GM23338 (cell line): Measurements from ENCODE around the gene RLF. TPM values are rescaled to one million over a fixed set of nuclear protein-coding genes. Genes with fewer than 3 reads are reported as not detected.

Experiments used
- CREB1 ChIP-seq: fragments of 250-450 bp; sonication (Bioruptor Pico); IDR thresholded peaks from 2 replicates; pipeline ENCODE4 v1.5.0; 2020; ENCODE audit warnings: low read depth, mild to moderate bottlenecking, moderate library complexity
- CTCF ChIP-seq, 2 experiments: fragments of 200-600 bp in 1 of 2; sonication (generic) in 1 of 2; conservative IDR thresholded peaks; 2 replicates each; pipeline versions ENCODE4 v1.5.1 to v1.6.1; 2016 to 2017; ENCODE audit warnings: antibody characterized with exemption in 2 of 2, low read depth in 2 of 2, mild to moderate bottlenecking in 2 of 2, moderate library complexity in 1 of 2
- EZH2 ChIP-seq: fragments of 200-600 bp; sonication (generic); IDR thresholded peaks from one replicate; pipeline ENCODE4 v1.8.0; 2017; ENCODE audit warnings: antibody characterized with exemption, mild to moderate bottlenecking, low read depth; ENCODE audit not compliant: unreplicated experiment
- EZH2phosphoT487 ChIP-seq: fragments of 200-600 bp; sonication (generic); IDR thresholded peaks from one replicate; pipeline ENCODE4 v1.8.1; 2018; ENCODE audit warnings: antibody characterized with exemption; ENCODE audit not compliant: unreplicated experiment
- JUNB ChIP-seq: IDR thresholded peaks from one replicate; pipeline ENCODE4 v1.6.1; 2016; ENCODE audit warnings: antibody characterized with exemption; ENCODE audit not compliant: unreplicated experiment
- NANOG ChIP-seq: IDR thresholded peaks from 2 replicates; pipeline ENCODE4 v1.6.1; 2016; ENCODE audit warnings: antibody characterized with exemption, borderline replicate concordance
- POLR2AphosphoS5 ChIP-seq: IDR thresholded peaks from 2 replicates; pipeline ENCODE4 v1.6.1; 2016; ENCODE audit warnings: antibody characterized with exemption, low read depth
- ZNF331 ChIP-seq: fragments of 250-450 bp; sonication (Bioruptor Pico); IDR thresholded peaks from 2 replicates; pipeline ENCODE4 v1.5.0; 2020; ENCODE audit warnings: low read depth, mild to moderate bottlenecking, moderate library complexity
- polyA plus RNA-seq: library from polyadenylated mRNA; unstranded; fragments of >200 nt; fragmentation: Nextera tagmentation; extraction: Ambion mirVana; gene quantifications from 2 replicates; pipeline ENCODE4 v1.2.1, GENCODE V29; 2016
- total RNA-seq: library from RNA; depleted of rRNA; stranded (reverse); fragments of >200 nt; shearing (Covaris generic); gene quantifications from 2 replicates; pipeline ENCODE4 v1.2.3, GENCODE V29; 2014
- TF ChIP-seq, protein P1 (sequence below): fragments of 250-450 bp; sonication (Bioruptor Pico); IDR thresholded peaks from 2 replicates; pipeline ENCODE4 v1.5.0; 2020; ENCODE audit warnings: mild to moderate bottlenecking, moderate library complexity

Gene RLF
- total and polyA plus RNA-seq, 2 experiments from 2014 or later = 6.6 to 21.1 TPM

GRCh38 chr1:40272653-40273213 is 111.5 kb downstream of the RLF start (continued):
- TF ChIP-seq, protein P1, sequence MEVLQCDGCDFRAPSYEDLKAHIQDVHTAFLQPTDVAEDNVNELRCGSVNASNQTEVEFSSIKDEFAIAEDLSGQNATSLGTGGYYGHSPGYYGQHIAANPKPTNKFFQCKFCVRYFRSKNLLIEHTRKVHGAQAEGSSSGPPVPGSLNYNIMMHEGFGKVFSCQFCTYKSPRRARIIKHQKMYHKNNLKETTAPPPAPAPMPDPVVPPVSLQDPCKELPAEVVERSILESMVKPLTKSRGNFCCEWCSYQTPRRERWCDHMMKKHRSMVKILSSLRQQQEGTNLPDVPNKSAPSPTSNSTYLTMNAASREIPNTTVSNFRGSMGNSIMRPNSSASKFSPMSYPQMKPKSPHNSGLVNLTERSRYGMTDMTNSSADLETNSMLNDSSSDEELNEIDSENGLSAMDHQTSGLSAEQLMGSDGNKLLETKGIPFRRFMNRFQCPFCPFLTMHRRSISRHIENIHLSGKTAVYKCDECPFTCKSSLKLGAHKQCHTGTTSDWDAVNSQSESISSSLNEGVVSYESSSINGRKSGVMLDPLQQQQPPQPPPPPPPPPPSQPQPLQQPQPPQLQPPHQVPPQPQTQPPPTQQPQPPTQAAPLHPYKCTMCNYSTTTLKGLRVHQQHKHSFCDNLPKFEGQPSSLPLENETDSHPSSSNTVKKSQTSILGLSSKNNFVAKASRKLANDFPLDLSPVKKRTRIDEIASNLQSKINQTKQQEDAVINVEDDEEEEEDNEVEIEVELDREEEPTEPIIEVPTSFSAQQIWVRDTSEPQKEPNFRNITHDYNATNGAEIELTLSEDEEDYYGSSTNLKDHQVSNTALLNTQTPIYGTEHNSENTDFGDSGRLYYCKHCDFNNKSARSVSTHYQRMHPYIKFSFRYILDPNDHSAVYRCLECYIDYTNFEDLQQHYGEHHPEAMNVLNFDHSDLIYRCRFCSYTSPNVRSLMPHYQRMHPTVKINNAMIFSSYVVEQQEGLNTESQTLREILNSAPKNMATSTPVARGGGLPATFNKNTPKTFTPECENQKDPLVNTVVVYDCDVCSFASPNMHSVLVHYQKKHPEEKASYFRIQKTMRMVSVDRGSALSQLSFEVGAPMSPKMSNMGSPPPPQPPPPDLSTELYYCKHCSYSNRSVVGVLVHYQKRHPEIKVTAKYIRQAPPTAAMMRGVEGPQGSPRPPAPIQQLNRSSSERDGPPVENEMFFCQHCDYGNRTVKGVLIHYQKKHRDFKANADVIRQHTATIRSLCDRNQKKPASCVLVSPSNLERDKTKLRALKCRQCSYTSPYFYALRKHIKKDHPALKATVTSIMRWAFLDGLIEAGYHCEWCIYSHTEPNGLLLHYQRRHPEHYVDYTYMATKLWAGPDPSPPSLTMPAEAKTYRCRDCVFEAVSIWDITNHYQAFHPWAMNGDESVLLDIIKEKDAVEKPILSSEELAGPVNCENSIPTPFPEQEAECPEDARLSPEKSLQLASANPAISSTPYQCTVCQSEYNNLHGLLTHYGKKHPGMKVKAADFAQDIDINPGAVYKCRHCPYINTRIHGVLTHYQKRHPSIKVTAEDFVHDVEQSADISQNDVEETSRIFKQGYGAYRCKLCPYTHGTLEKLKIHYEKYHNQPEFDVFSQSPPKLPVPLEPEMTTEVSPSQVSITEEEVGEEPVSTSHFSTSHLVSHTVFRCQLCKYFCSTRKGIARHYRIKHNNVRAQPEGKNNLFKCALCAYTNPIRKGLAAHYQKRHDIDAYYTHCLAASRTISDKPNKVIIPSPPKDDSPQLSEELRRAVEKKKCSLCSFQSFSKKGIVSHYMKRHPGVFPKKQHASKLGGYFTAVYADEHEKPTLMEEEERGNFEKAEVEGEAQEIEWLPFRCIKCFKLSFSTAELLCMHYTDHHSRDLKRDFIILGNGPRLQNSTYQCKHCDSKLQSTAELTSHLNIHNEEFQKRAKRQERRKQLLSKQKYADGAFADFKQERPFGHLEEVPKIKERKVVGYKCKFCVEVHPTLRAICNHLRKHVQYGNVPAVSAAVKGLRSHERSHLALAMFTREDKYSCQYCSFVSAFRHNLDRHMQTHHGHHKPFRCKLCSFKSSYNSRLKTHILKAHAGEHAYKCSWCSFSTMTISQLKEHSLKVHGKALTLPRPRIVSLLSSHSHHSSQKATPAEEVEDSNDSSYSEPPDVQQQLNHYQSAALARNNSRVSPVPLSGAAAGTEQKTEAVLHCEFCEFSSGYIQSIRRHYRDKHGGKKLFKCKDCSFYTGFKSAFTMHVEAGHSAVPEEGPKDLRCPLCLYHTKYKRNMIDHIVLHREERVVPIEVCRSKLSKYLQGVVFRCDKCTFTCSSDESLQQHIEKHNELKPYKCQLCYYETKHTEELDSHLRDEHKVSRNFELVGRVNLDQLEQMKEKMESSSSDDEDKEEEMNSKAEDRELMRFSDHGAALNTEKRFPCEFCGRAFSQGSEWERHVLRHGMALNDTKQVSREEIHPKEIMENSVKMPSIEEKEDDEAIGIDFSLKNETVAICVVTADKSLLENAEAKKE (CRISPR knock-in tag) = no peak
- TF ChIP-seq POLR2AphosphoS5 (no peak), ZNF331 (no peak), CTCF (conservative IDR thresholded peaks at IDR 0.05; ENCODE audit: low read depth in 2 of 2) (no peak), JUNB (no peak), NANOG (no peak), EZH2phosphoT487 (no peak), CREB1 (CRISPR knock-in tag) (no peak), EZH2 (no peak)
